DOHH2 (cell line): ENCODE measurements around the gene RNF150.
"Not testable (repeated sequence)": the region's sequence is repeated elsewhere in the genome, so short reads cannot be mapped to it uniquely, and the experiment has no call there.

Source experiments
- H3F3A ChIP-seq: fragments of 200-600 bp; sonication (generic), shearing (Covaris generic); 2 replicates; pipeline ENCODE4 v1.6.0; 2016; ENCODE audit warnings: antibody characterized with exemption, mild to moderate bottlenecking; ENCODE audit not compliant: control insufficient read depth, insufficient read depth
- H3K27ac ChIP-seq: fragments of 200-600 bp; sonication (generic); 2 replicates; pipeline ENCODE4 v1.5.1; 2014; ENCODE audit warnings: low read depth, mild to moderate bottlenecking, low read length, moderate library complexity
- H3K27me3 ChIP-seq: fragments of 200-600 bp; sonication (generic); 2 replicates; pipeline ENCODE4 v1.6.1; 2014; ENCODE audit warnings: mild to moderate bottlenecking, low read length, mixed read lengths; ENCODE audit not compliant: control insufficient read depth
- H3K36me3 ChIP-seq: fragments of 200-600 bp; sonication (generic); 2 replicates; pipeline ENCODE4 v1.6.1; 2014; ENCODE audit warnings: mild to moderate bottlenecking, low read length, moderate library complexity, mixed read lengths; ENCODE audit not compliant: control insufficient read depth
- H3K4me1 ChIP-seq: fragments of 200-600 bp; sonication (generic); 2 replicates; pipeline ENCODE4 v1.6.1; 2014; ENCODE audit warnings: mild to moderate bottlenecking, low read length, mixed read lengths; ENCODE audit not compliant: control insufficient read depth
- H3K4me2 ChIP-seq: fragments of 200-600 bp; sonication (generic); 2 replicates; pipeline ENCODE4 v1.6.0; 2014; ENCODE audit warnings: mild to moderate bottlenecking, low read length, moderate library complexity
- H3K4me3 ChIP-seq: fragments of 200-600 bp; sonication (generic); 2 replicates; pipeline ENCODE4 v1.5.1; 2014; ENCODE audit warnings: mild to moderate bottlenecking, low read length, mixed read lengths
- H3K79me2 ChIP-seq: fragments of 200-600 bp; sonication (generic); 2 replicates; pipeline ENCODE4 v1.6.1; 2014; ENCODE audit warnings: mild to moderate bottlenecking, low read length, mixed read lengths; ENCODE audit not compliant: control insufficient read depth
- H3K9me2 ChIP-seq: fragments of 200-600 bp; sonication (generic); replicated peaks from 2 replicates; pipeline ENCODE4 v1.6.1; 2014; ENCODE audit warnings: mild to moderate bottlenecking, low read length, mixed read lengths; ENCODE audit not compliant: control insufficient read depth
- H3K9me3 ChIP-seq: fragments of 200-600 bp; sonication (generic); 2 replicates; pipeline ENCODE4 v1.6.1; 2014; ENCODE audit warnings: antibody characterized with exemption, low read length, mixed read lengths; ENCODE audit not compliant: control insufficient read depth, insufficient read depth
- H4K20me1 ChIP-seq: fragments of 200-600 bp; sonication (generic); 2 replicates; pipeline ENCODE4 v1.6.0; 2014; ENCODE audit warnings: low read depth, mild to moderate bottlenecking, antibody characterized with exemption, low read length, moderate library complexity; ENCODE audit not compliant: control insufficient read depth, insufficient read depth
- CTCF ChIP-seq: fragments of 200-600 bp; sonication (generic); IDR thresholded peaks from one replicate; pipeline ENCODE4 v1.5.1; 2014; ENCODE audit warnings: antibody characterized with exemption, mild to moderate bottlenecking, low read depth, low read length; ENCODE audit not compliant: poor library complexity, severe bottlenecking
- EZH2phosphoT487 ChIP-seq: fragments of 200-600 bp; sonication (generic); IDR thresholded peaks from 2 replicates; pipeline ENCODE4 v1.6.1; 2017; ENCODE audit warnings: borderline replicate concordance, mild to moderate bottlenecking, antibody characterized with exemption, low read length, moderate library complexity, mixed read lengths

RNF150 gene

GRCh38 chr4:141057582-141057981 is 75.7 kb downstream of the RNF150 start:
- H3K9me3 ChIP-seq: no peaks in the 10 kb centered on the region
- H3K4me1 ChIP-seq: no peaks in the 10 kb centered on the region
- H4K20me1 ChIP-seq: no peaks in the 10 kb centered on the region
- no peak overlapping the region for H3K4me3 ChIP-seq
- H3K79me2 ChIP-seq: no peaks in the 10 kb centered on the region
- no peaks in the 10 kb centered on the region for H3F3A ChIP-seq
- no peaks in the 10 kb centered on the region for H3K9me2 ChIP-seq
- no peaks in the 10 kb centered on the region for H3K36me3 ChIP-seq
- H3K27me3 ChIP-seq: no peaks in the 10 kb centered on the region
- no peak overlapping the region for H3K27ac ChIP-seq
- TF ChIP-seq CTCF: no peak
- no peak for TF ChIP-seq EZH2phosphoT487
- H3K4me2 ChIP-seq: no peak overlapping the region

DNA sequence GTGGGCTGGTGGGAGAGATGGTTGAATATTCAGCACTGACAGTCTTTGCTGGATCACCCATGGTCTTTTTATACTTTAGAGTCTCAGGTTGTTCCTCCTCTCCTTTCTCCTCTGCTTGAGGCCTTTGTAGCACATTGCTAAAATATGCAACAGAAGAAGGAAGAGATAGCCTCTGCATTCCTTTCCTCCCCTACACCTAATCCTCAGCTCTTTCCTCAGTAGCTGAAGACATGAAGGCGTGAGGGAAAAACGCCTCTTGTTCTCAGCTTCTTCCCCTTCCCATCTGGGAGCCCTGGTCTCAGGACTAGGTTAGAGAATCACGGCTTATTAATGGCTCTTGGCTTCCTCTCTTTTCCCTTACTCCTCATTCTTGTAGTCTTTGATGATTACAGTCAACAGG is 76.8 kb downstream of the RNF150 start:
- H3K36me3 ChIP-seq: no peaks in the 10 kb centered on the region
- no peaks in the 10 kb centered on the region for H3F3A ChIP-seq
- H3K27ac ChIP-seq: no peak overlapping the region
- H3K79me2 ChIP-seq: no peaks in the 10 kb centered on the region
- H3K4me3 ChIP-seq: no peak overlapping the region
- no peaks in the 10 kb centered on the region for H3K4me1 ChIP-seq
- H3K27me3 ChIP-seq: no peaks in the 10 kb centered on the region
- no peak overlapping the region for H3K4me2 ChIP-seq
- H4K20me1 ChIP-seq: no peaks in the 10 kb centered on the region
- H3K9me3 ChIP-seq: no peaks in the 10 kb centered on the region
- H3K9me2 ChIP-seq: no peaks in the 10 kb centered on the region
- no peak for TF ChIP-seq EZH2phosphoT487
- TF ChIP-seq CTCF: no peak

DNA sequence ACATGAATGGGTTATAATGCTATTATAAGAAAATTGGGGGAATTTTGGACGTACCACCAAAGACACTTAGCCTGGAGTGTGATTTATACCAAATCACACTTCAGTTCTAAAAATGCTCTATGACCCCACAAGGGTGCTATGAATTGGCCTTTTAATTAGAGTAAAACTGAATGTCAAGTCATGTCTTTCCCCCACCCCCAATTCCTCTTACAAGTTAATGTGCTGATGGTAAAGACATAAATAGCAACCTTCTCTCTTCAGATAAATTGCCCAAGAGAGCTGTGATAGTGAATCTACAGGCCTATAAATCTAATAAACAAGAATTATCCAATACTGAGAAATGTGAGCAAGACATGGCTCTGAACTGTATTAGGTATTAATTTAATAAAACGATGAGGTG is 78.8 kb downstream of the RNF150 start:
- Histone ChIP-seq H3K36me3 (no peaks in the 10 kb centered on the region), H3K79me2 (no peaks in the 10 kb centered on the region)

DNA sequence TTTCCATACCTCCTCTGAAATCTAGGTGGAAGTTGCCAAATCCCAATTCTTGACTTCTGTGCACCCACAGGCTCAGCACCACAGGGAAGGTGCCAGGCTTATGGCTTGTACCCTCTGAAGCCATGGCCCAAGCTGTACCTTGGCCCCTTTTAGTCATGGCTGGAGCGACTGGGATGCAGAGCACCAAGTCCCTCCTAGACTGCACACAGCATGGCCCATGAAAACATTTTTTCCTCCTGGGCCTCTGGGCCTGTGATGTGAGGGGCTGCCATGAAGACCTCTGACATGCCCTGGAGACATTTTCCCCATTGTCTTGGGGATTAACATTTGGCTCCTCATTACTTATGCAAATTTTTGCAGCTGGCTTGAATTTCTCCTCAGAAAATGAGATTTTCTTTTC is 82.3 kb downstream of the RNF150 start:
- H4K20me1 ChIP-seq, H3K4me2 ChIP-seq, H3K27me3 ChIP-seq, H3K4me1 ChIP-seq, H3K9me3 ChIP-seq, H3F3A ChIP-seq, H3K4me3 ChIP-seq, H3K27ac ChIP-seq, H3K9me2 ChIP-seq, H3K79me2 ChIP-seq, H3K36me3 ChIP-seq: not testable (repeated sequence)

More for the DNA sequence above, 78.8 kb downstream of the RNF150 start:
- Histone ChIP-seq H3K9me3 (no peaks in the 10 kb centered on the region), H3K4me2 (no peak overlapping the region), H3F3A (no peaks in the 10 kb centered on the region), H3K9me2 (no peaks in the 10 kb centered on the region), H3K27me3 (no peaks in the 10 kb centered on the region), H3K4me1 (no peaks in the 10 kb centered on the region), H3K27ac (no peak overlapping the region), H4K20me1 (no peaks in the 10 kb centered on the region), H3K4me3 (no peak overlapping the region)
- TF ChIP-seq CTCF: no peak
- no peak for TF ChIP-seq EZH2phosphoT487
